Activated CD8-positive, alpha-beta memory T cell treated with anti-CD3 and anti-CD28 coated beads, Interleukin-2, amount 50 U/mL, for 1 hour (primary cell): ENCODE results near the gene CLTRN.
"Not testable (repeated sequence)": the region's sequence is repeated elsewhere in the genome, so short reads cannot be mapped to it uniquely, and the experiment has no call there.

Experiments used
- DNase-seq: peaks from one replicate; pipeline ENCODE4 v3.0.0-alpha.2; 2020; ENCODE audit errors: extremely low read depth

CLTRN gene

DNA sequence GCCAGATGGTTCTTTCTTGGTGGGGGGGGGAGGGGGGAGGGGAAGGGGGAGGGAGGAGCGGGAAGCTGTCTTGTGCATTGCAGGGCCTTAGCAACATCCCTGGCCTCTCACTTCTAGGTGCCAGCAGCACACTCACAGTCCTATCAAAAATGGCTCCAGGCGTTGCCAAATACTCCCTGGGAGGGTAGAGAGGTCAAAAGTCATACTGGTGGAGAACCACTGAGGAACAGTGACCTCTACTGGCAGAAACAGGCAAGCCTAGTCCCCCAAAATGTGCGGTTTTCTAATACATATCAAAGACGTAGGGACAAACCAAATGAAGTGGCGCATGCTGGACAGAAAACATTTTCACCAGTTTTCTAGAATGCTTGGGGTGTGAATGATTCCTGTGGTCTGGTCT is 17.1 kb downstream of the CLTRN start:
- not testable (repeated sequence) for DNase-seq

DNA sequence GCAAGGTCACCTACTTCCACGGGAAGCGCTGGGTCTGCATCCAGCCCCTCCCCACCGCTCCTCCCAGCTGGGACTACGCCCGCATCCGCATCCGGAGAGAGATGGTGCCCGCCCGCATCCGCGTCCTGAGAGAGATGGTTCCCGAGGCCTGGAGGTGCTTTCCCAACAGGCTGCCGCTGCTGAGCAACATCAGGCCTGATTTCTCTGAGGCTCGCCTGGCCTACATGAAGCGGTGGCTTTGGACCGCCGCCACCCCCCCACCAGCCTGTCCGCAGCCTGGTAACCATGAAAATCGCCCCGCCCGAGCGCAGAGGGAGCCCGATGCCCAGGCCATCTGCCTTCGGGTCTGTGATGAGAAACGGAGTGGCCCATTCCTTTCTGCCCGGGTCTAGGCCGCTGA is 18.1 kb downstream of the CLTRN start:
- no peak for DNase-seq

DNA sequence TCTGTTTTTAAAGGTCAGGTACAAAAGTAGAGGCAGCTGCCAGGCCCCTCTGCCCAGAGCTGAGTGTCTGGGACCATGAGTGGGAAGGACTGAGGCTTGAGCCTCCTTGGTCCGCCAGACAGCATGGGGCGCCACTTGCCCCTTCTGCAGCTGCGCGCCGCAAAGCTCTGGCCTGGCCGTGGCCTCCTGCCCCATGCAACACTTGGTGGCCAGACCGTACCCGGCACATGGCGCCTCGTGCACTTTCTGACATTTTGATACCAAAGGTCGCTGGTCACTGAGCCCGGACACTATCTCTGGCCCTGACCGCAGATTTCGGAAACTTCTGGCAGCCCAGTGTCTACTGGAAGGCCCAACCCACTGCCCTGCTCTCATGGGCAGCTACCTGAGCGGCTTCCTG is 18.6 kb downstream of the CLTRN start:
- DNase-seq: no peak

DNA sequence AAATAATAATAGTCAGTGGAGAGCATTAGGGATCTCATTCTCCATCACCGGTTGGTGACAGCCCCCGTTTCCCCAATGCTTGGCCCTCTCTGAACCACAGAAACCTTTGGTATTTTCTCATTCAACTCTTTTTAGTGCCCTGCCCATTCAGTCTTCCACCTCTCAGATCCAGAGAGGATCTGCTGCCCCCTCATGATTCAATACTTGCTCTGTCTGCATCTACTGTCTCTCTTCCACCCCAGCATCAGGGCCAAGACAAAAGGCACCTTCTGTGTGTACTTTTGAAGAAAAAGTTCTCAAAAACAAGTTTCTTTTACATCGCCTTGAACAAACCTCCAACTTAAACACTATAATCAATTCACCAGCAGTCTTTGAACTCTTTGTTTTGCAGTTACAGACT is 19.3 kb downstream of the CLTRN start:
- DNase-seq: no peak

DNA sequence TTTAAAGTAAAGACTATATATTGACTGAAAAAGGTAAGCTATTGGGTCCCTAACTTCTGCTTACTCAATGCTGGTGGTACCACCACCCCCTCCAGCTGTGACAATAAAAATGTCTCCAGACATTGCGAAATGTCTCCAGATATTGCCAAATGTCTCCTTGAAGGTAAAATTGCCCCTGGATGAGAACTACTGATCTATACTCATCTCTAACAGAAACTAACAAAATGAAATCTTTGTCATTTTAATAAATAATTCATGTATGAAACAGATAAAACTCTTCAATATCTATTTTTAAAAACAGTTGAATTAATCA is 20.1 kb downstream of the CLTRN start:
- no peak for DNase-seq

DNA sequence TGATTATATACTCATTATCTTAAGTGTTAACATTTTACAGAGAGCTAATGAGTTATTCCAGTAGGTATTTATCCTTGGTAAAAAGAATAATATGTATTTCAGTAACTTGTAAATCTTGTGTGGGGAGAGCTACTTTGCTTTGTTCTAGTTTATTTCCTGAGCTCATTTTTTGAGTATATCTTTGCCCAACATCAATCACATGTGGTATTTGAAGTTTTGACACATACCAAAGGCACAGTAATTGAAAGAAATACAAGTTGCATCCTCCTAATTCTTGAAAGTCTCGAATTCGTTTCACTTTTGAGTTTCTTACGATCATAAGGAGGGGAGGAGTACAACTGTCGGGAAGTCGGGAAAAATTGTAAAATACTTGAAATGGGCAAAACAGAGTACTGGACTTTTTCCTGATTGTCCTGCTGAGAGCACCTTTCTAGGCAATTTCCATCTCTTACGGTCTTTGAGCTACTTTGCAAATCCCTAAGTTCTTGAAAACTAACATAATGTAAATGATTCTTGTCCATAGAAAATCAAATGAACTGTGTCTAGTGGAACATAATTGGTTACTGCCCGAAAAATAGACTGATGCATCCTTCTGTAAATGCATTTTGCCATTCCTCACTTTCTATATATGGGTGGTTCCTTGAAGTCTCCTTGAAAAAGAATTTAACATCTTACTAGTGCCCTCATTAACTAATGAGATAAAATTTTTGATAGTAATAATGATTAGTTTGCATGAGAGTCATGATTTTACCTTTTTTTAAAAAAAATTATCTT is 20.6 kb downstream of the CLTRN start:
- no peak for DNase-seq

DNA sequence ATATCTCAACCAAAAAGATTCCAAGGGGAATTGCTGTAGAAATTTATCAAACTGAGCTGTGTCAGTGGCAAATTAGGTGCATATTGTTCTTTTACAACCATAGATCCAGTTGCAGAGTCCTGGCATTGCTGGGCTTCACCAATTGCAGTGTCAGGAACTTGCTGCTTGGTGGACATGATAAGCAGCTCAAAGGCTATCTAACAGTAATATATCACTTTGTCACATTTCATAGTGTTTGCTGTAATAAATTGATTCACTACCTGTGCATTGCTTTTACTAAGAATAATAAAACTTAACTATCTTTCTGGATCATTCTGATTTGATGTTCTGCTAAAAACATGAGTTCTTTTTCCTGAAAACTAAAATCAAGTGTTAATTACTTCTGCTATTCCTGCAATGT is 33.0 kb downstream of the CLTRN start:
- DNase-seq: no peak

DNA sequence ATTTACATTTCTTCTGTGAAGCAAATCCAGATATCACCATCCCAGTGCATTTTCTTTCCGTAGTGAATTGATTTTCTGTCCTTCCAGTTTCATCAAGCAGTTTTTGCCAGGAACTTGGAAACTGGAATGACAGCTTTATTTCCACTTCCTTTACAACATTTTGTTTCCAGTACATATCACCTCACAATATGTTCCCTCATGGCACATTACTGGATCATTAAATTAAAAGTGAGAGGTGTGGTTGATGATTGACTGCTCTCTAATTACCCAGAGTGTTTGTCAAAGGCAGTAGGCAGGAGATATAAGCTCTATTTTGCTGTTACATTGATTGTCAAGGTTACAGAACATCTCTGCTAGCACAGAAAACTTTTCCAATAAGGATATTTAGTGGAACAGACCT is 41.6 kb downstream of the CLTRN start:
- no peak for DNase-seq

DNA sequence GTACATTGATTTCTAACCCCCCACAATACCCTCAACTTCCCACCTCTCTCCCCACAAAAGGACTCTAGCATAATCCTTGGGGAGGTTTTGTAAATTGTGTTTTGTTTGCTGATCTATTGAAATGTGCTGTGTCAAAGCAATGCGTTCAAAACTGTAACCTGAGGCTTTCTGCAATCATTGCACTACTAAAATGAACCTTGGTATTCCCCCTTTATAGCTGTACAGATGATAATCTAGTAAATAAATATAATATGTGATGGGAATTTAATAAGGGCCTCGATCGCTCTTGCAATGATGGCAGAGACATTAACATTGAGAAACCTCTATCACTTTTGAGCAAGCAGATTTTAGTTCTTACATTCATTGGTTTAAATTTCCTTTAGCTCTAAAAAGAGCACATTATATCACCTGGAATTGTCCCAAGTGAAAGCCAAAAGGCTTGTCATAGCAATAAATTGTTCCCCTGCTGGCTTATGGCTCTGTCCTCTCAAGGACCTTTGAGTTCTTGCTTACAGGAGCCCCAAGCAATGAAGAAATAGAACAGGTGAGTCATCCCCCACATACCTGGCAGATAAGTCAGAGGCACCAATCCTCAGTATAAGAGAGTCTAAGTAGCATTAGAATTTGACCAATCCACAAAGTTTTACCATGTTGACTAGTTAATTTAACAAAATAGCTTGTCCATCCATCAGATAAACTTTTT is 45.4 kb downstream of the CLTRN start:
- DNase-seq: no peak

DNA sequence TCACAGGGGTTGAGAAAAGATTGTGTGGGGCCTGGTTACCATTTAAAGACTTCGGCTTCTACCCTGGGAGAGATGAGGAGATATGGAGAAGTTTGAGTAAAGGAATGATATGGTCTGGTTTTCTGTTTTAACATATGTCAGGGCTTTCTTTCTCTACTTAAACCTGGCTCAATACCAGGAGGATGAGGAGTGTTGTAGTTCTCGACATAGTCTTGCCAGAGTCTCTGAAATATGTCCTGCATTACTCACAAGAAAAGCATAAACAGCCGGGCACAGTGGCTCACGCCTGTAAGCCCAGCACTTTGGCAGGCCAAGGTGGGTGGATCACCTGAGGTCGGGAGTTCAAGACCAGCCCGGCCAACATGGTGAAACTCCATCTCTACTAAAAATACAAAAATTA is 47.5 kb downstream of the CLTRN start:
- DNase-seq: no peak

DNA sequence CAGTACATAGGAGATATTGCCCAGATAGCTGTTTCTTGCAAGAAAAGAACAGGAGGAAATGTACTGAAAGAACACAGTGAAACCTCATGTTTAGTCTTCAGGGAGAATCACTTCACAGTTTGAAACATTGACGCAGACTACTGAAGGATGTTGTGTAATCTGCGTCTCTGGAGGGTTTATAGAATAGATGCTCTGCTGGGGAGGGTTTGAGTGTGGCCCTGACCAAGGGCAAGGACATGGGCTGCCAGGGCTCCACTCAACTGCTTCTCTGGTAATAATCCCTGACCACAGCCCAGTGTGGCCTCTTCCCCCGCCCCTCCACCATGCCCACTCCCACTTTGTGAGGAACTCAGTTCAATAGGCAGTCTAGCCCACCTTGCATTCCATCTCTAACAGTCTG is 48.1 kb downstream of the CLTRN start:
- no peak for DNase-seq

DNA sequence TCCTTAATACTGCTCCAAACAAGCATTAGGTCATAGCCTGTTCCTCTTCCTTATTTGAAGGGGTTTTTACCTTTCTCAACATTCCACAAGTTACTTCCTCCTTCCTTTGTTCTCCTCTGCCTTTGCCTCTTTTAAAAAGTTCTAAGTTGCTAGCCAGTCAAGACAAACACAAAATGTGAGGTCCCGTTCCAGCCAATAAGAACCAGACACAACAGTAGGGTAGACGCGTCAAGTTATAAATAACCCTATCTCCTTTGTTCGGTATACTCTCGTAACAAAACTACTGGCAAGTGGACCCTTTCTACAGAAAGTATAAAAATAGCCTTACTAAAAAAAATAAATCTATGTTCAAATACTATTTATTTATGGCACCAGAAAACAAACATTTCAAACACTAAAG is 57.5 kb downstream of the CLTRN start:
- DNase-seq: no peak

DNA sequence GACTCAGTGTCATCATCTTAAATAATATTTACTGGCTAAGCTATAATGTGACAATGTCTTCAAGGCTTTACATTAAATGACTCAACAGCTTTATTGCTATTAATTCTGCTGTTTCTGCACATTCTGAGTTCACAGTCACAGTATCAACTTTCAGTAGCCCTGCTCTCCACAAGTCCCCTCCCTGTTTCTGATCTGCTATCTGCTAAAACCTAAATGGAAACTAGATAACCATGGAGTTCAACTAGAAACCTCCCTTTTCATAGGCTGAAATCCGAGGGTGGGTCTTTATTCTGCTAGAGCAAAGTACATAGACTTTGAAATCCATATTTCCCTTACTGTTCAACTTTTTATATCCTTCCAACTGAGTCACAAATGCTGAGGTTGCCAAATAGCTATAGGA is 58.5 kb downstream of the CLTRN start:
- no peak for DNase-seq

DNA sequence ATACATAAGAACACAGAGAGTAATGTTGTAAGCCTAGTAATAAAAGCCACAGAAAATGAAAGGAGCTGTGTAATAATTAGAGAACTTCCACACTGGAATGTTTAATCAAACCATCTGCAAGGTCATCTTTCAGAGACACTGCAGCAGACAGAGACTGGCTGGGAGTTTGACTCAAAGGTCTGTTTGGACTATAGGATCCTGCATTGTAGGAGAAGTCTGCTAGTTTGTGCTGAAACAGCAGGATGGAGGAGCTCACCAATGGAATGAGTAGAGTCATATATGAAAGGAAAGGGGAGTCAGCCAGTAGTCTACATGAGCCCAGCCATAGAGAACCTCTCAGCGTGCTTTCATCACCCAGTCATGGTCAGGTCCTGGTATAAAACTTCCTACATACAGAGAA is 59.4 kb downstream of the CLTRN start:
- DNase-seq: no peak

DNA sequence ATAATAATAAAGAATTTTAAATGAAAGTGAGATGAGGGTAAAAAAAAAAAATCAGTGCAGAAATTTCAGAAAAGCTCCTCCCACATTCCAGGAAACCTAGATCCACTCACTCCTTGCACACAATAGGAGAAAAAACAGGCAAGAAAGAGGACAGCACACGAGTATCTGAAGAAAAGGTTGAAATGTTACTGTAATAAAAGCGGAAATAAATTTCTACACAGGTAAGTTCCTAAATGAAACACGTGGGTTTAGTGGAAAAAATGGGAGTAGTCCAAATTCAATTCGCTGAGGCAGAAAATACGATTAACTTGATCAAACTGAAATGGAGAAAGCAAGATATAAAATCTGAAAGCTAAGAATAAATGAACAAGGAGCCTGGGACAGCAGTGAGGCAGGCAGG is 61.8 kb downstream of the CLTRN start:
- DNase-seq: no peak

DNA sequence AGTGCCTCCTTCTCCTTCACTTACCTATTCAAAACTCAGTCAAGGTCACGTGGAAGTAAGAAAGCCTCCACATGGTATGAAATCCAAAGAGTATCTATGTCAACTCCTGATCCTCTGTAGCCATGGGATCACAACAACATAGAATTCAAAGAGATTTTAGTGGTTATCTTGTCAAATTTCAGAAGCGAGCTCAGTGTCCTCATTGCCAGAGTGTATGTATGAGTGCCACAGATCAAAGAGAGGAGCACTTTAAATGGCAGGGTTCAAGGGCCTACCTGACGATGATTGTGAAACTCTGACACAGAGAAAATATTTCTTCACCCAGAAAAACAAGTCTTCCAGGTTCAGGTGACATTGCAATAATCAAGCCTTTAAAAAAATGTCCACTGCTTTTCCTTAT is 62.7 kb downstream of the CLTRN start:
- DNase-seq: no peak

DNA sequence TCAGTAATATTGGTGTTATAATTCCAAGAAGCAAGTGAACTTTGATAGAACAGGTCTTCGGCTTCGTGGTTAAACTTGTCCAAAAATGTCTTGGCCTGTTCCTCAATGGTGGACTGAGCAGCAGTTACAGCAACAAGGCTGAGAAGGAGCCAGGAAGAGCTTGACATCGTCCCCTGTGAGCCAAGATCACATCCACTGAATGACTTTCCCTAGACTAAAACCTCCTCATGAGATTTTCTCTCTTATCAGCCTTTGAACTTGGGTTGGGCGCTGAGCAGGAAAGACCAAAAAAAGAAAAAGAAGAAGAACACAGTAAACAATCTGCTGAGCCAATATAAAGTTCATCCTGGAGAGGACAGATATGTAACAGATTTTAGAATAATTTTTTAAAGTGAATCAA is 63.9 kb downstream of the CLTRN start, which contains the start of gene ACE2:
TSS of gene ACE2 (minus strand) at position 216 of the 400 bp plus-strand sequence. CDS start at position 167, 49 bp downstream.
- DNase-seq: no peak

DNA sequence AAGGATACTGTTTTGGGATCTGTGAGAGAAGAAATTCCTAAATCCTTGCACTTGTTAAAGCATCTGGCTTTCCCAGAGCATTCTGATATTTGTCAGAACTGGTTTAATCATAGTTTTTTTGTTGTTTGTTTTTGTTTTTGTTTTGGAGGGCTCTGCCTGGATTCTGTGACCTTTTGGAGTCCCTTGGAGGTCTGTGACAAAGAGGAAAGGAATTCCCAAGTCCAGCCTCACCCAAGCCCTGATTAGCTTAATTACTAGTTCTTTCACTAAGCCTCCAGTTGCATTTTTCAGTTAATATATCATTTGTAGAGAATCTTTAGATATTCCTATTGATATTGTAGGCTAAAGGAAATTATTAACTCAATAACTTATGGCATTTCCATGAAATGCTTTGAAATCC is 64.6 kb downstream of the CLTRN start:
- no peak for DNase-seq

DNA sequence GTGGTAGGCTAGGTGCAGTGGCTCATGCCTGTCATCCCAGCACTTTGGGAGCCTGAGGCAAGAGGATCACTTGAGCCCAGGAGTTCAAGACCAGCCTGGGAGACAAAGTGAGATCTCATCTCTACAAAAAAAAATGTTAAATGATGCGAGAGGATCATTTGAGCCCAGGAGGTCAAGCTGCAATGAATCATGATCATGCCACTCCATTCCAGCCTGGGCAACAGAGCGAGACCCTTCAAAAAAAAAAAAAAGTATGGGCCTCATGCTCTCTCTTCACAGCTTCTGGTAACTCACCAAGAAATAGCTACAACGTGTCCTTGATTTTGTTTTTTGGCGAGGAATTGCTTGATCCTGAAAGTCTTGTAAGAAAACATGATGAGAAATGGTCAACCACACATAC is 65.1 kb downstream of the CLTRN start:
- DNase-seq: no peak

DNA sequence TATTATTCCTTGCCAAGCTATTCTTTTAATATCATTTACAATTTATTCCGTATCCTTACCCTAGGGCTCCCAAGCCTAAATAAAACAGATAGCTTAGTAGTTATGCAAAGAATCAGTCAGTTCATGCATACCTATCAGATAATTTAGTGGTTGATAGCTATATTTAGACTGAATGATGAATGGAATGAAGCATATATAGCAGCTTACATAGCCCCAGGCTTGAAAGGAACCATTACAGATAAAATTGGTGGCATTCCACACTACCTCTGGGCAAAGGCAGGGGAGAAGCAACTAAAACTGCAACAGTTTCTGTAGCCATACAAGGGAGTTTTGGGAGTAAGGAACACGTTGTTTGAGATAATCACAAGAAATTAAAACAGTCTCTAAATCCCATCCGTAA is 66.6 kb downstream of the CLTRN start:
- no peak for DNase-seq

DNA sequence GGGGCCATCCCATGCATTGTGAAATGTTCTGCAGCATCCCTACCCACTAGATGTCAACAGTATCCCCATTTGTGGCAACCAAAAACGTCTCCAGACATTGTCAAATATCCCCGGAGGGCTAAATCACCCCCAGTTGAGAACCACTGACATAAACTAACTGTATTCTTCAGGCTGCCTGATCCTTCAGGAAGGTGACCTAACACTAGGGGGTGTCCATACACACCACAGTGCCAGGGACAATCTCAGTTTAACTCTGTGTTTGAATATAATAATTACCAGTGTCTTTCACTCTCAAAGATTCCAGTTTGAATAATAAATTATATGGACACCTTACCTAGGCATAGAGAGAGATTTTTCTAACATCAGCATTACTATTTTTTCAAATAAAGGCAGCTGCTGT is 70.2 kb downstream of the CLTRN start:
- DNase-seq: no peak

DNA sequence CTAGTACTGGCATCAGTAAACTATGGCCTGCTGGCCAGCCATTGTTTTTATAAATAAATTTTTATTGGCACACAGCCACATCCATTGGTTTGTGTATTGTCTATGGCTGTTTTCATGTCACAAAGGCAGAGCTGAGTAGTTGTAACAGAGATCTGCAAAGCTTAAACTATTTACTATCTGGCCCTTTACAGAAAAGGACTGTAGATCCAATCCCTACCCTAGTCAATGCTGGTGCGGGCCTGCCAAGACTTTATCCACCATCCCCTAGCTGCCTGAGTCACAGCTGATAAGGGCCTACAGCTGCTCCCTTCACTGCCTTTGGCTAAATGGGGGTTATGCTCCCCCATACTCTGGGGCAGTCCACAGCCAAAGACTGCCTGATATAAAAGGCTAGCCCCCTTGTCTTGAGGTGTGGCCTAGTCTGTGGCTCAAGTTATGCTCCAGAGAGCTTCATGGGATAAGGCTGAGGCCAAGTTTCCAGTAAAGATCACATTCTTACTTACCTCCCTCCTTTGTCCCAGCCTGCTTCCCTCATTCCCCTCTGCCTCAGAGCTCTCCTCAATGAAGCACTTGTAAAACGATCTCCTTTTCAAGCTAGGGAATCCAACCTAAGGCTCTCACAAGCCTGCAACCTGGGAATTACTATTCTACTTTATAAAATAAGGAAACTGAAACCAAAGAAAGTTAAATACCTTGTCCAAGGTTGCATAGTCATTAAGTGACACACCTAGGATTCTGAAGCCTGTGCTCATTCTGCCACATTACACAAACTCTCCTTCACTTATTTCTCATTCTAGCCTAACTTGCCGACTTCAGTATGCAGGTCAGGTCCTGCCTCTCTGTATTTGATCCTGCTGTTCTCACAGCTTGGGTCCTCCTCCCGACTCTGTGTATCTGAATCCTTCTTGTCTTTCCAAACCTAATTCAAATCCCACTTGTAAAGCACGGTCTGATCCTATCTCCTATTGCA is 84.5 kb downstream of the CLTRN start:
- no peak for DNase-seq
